ENCODE measurements around the gene HNMT. TPM values are rescaled to one million over a fixed set of nuclear protein-coding genes. Genes with fewer than 3 reads are reported as not detected.
"Not testable (repeated sequence)": the region's sequence is repeated elsewhere in the genome, so short reads cannot be mapped to it uniquely, and the experiment has no call there.

The HNMT gene
- total RNA-seq, 2 experiments from 2014 or later: not detected

DNA sequence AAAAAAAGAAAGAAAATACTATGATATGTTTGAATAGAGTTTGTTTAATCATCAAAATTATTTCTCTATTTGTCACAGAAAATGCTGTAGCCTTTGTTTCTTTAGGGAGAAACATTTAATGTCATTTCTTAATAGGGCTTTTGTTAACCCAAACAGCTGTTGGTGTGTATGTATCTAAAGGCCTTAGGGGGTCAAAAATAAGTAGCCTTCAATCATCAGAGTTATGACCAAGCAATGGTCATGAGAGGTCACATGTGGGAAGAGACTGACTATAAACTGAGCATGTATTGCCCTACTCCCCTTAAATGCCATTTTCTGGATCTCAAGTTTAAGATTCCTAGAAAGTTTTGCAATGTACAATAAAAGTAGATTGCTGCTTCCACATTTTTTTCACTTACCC lies 22.7 kb downstream of the HNMT start:
- H3K27ac Mint-ChIP-seq: no peak overlapping the region
- intact Hi-C loops (cut with micrococcal nuclease): no loop called here
- no peaks in the 10 kb centered on the region for H3K4me1 Mint-ChIP-seq (ENCODE audit: low read depth)

DNA sequence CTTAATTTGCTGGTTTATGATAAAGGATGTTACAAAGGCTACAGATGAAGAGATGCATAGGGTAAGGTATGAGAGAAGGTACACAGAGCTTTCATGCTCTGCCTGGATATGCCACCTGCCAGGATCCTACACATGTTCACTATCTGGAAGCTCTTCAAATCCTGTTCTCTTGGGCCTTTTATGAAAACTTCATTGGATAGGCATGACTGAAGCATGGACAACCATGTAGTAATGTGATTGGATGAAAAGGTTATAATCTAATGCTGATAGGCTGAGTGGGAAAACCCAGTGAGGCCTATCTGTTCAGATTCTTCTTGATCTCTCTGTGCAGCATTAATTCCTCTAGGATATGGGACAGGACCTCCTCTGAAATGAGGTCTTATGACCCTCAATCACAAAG lies 26.8 kb downstream of the HNMT start:
- peaks cover 5% of the 10 kb centered on the region for H3K27me3 Mint-ChIP-seq (ENCODE audit: low read depth)

More for the DNA sequence above, 22.7 kb downstream of the HNMT start:
- DNase-seq: no peak
- Mint-ChIP-seq H3K4me3 (no peak overlapping the region), H3K36me3 (ENCODE audit: low read depth) (no peaks in the 10 kb centered on the region), H3K9me3 (no peaks in the 10 kb centered on the region), H3K27me3 (ENCODE audit: low read depth) (peaks cover 1% of the 10 kb centered on the region)
- CTCF ChIA-PET: no interaction called here

DNA sequence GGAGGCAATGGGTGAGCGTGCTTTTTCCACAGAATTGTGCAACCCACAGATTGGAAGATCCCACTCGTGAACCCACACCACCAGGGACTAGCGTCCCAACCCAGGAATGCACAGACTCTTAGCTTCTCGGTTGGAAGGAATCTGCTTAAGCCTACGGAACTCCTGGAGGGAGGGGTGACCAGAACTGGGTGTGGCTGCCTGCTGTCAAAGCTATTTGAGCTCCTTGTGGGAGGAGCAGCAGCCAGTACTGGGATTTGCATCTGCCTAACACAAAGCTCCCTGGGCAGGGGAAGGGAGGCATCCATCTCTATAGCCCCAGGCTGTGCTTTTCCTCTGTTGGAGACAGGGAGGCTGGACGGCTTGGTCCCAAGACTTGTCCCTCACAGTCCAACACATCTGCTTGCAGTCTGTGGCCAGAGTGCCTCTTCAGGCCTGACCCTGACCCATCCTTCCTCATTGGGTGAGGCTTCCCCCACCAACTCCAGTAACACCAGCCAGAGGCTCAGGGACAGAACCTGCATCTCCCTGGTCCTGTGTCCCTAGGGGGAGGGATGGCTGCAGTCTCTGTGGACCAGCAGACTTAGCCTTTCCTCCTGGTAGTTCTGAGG lies 27.9 kb downstream of the HNMT start:
- no peaks in the 10 kb centered on the region for H3K9me3 Mint-ChIP-seq
- H3K27ac Mint-ChIP-seq: no peak overlapping the region
- no peaks in the 10 kb centered on the region for H3K4me1 Mint-ChIP-seq (ENCODE audit: low read depth)
- H3K4me3 Mint-ChIP-seq: no peak overlapping the region
- peaks cover 5% of the 10 kb centered on the region for H3K27me3 Mint-ChIP-seq (ENCODE audit: low read depth)
- intact Hi-C loops (cut with micrococcal nuclease): no loop called here
- CTCF ChIA-PET: no interaction called here
- no peak for DNase-seq
- H3K36me3 Mint-ChIP-seq (ENCODE audit: low read depth): no peaks in the 10 kb centered on the region

More for the DNA sequence above, 26.8 kb downstream of the HNMT start:
- DNase-seq: no peak
- intact Hi-C loops (cut with micrococcal nuclease): no loop called here
- no peak overlapping the region for H3K4me3 Mint-ChIP-seq
- H3K9me3 Mint-ChIP-seq: no peaks in the 10 kb centered on the region
- CTCF ChIA-PET: no interaction called here
- no peak overlapping the region for H3K27ac Mint-ChIP-seq
- no peaks in the 10 kb centered on the region for H3K36me3 Mint-ChIP-seq (ENCODE audit: low read depth)
- no peaks in the 10 kb centered on the region for H3K4me1 Mint-ChIP-seq (ENCODE audit: low read depth)

DNA sequence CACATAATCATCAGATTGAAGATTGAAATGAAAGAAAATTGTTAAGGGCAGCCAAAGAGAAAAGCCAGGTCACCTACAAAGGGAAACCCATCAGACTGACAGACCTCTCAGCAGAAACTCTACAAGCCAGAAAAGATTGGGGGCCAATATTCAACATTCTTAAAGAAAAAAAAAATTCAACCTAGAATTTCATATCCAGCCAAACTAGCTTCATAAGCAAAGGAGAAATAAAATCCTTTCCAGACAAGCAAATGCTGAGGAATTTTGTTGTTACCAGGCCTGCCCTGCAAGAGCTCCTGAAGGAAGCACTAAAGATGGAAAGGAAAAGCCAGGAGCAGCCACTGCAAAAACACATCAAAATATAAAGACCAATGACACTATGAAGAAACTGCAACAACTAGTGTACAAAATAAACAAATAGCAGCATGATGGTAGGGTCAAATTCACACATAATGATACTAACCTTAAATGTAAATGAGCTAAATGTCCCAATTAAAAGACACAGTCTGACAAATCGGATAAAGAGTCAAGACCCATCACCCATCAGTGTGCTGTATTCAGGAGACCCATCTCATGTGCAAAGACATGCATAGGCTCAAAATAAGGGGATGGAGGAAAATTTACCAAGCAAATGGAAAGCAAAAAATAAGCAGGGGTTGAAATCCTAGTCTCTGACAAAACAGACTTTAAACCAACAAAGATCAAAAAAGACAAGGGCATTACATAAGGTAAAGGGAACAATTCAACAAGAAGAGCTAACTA lies 29.6 kb downstream of the HNMT start:
- H3K4me1 Mint-ChIP-seq (ENCODE audit: low read depth); intact Hi-C loops (cut with micrococcal nuclease); CTCF ChIA-PET: not testable (repeated sequence)

DNA sequence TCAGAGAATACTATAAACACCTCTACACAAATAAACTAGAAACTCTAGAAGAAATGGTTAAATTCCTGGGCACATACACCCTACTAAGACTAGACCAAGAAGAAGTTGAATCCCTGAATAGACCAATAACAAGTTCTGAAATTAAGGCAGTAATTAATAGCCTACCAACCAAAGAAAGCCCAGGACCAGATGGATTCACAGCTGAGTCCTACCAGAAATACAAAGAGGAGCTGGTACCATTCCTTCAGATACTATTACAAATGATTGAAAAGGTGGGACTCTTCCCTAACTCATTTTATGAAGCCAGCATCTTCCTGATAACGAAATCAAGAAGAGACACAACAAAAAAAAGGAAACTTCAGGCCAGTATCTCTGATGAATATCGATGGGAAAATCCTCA lies 31.1 kb downstream of the HNMT start:
- H3K36me3 Mint-ChIP-seq (ENCODE audit: low read depth); H3K4me3 Mint-ChIP-seq; intact Hi-C loops (cut with micrococcal nuclease); H3K9me3 Mint-ChIP-seq; H3K27me3 Mint-ChIP-seq (ENCODE audit: low read depth); CTCF ChIA-PET; H3K4me1 Mint-ChIP-seq (ENCODE audit: low read depth); H3K27ac Mint-ChIP-seq; DNase-seq: not testable (repeated sequence)

More for the DNA sequence above, 29.6 kb downstream of the HNMT start:
- not testable (repeated sequence) for H3K27ac Mint-ChIP-seq; H3K4me3 Mint-ChIP-seq; DNase-seq; H3K36me3 Mint-ChIP-seq (ENCODE audit: low read depth); H3K27me3 Mint-ChIP-seq (ENCODE audit: low read depth); H3K9me3 Mint-ChIP-seq

DNA sequence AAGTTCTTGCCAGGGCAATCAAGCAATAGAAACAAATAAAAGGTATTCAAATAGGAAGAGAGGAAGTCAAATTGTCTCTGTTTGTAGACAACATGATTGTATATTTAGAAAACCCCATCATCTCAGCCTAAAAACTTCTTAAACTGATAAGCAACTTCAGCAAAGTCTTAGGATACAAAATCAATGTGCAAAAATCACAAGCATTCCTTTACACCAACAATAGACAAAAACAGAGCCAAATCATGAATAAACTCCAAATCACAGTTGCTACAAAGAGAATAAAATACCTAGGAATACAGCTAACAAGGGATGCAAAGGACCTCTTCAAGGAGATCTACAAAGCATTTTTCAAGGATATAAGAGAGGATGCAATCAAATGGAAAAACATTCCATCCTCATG lies 31.9 kb downstream of the HNMT start:
- intact Hi-C loops (cut with micrococcal nuclease); H3K36me3 Mint-ChIP-seq (ENCODE audit: low read depth); H3K27me3 Mint-ChIP-seq (ENCODE audit: low read depth); H3K27ac Mint-ChIP-seq; H3K4me3 Mint-ChIP-seq; DNase-seq; H3K4me1 Mint-ChIP-seq (ENCODE audit: low read depth); CTCF ChIA-PET; H3K9me3 Mint-ChIP-seq: not testable (repeated sequence)

DNA sequence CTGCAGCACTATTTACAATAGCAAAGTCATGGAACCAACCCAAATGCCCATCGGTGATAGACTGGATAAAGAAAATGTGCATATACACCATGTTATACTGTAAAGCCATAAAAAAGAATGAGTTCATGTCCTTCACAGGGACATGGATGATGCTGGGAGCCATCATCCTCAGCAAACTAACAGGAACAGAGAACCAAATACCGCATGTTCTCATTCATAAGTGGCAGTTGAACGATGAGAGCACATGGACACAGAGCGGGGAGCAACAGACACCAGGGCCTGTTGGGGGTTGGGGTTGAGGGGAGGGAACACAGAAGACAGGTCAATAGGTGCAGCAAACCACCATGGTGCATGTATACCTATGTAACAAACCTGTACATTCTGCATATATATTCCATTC lies 33.5 kb downstream of the HNMT start:
- H3K27ac Mint-ChIP-seq: no peak overlapping the region
- no peaks in the 10 kb centered on the region for H3K4me1 Mint-ChIP-seq (ENCODE audit: low read depth)
- H3K9me3 Mint-ChIP-seq: peaks cover under 1% of the 10 kb centered on the region
- no peaks in the 10 kb centered on the region for H3K36me3 Mint-ChIP-seq (ENCODE audit: low read depth)
- H3K27me3 Mint-ChIP-seq (ENCODE audit: low read depth): peaks cover 1% of the 10 kb centered on the region
- no peak for DNase-seq
- CTCF ChIA-PET: no interaction called here
- no peak overlapping the region for H3K4me3 Mint-ChIP-seq
- intact Hi-C loops (cut with micrococcal nuclease): no loop called here

DNA sequence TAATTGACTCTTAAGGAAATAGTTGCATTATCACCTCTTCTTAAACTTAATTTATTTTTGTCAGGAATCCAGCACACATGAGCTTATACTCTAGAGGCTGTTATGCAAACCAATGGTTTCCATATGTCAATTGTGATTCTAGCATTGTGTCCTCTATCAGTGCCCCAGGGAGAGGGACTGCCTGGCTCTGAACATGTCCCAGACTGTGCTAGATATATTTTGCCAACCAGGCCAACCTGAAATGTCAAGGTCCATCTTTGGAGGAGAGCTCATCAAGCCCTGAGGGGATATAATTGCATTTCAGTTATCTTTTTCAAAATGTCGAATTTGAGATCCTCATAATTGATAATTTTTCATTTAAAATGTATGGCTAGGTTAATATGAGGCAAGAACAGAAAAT lies 34.2 kb downstream of the HNMT start:
- Mint-ChIP-seq H3K4me3 (no peak overlapping the region), H3K27me3 (ENCODE audit: low read depth) (no peaks in the 10 kb centered on the region), H3K4me1 (ENCODE audit: low read depth) (no peaks in the 10 kb centered on the region), H3K36me3 (ENCODE audit: low read depth) (no peaks in the 10 kb centered on the region), H3K27ac (no peak overlapping the region), H3K9me3 (peaks cover 2% of the 10 kb centered on the region)
- DNase-seq: no peak
- intact Hi-C loops (cut with micrococcal nuclease): no loop called here
- CTCF ChIA-PET: no interaction called here

DNA sequence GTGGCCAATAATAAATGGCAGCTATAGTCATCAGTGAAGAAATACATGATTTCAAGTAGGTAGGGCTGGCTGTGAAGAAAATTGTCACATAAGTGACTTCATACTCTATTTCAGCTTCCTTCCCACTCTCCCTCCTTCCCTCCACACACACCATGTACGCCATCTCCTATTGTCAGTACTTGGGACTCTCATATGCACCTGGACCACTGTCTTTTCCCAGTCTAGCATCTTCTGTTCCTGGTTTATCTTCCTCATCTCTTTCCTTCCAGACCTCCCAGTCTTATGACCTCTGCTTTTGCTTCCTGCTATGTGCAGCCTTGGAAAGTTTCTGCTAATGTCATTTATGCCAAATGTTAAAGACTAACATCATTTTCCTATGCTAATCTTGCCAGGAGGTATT lies 35.0 kb downstream of the HNMT start:
- Mint-ChIP-seq H3K27me3 (ENCODE audit: low read depth) (peaks cover 3% of the 10 kb centered on the region), H3K36me3 (ENCODE audit: low read depth) (no peaks in the 10 kb centered on the region), H3K27ac (no peak overlapping the region), H3K4me3 (no peak overlapping the region), H3K9me3 (peaks cover 2% of the 10 kb centered on the region), H3K4me1 (ENCODE audit: low read depth) (no peaks in the 10 kb centered on the region)
- CTCF ChIA-PET: no interaction called here
- intact Hi-C loops (cut with micrococcal nuclease): no loop called here
- no peak for DNase-seq

DNA sequence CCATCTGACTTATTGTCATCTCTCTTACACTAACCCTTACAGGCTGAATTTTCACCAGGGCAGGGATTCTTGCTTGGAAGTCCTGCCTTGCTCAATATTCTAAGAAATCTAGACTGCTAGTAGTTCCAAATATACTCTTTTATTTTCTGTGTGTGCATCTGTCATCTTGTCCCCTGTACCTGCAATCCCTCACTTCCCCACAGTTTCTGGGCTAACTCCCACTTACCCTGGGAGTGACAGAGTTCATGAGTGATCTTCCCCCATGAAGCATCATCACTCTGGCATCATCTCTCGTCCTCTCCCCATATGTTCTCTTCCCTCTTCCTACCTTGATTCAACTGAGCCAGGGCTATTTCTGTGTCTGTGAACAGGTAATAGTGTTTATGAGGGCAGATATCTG lies 35.7 kb downstream of the HNMT start:
- Mint-ChIP-seq H3K27me3 (ENCODE audit: low read depth) (peaks cover 3% of the 10 kb centered on the region), H3K4me1 (ENCODE audit: low read depth) (no peaks in the 10 kb centered on the region), H3K36me3 (ENCODE audit: low read depth) (no peaks in the 10 kb centered on the region), H3K4me3 (no peak overlapping the region), H3K9me3 (peaks cover 2% of the 10 kb centered on the region), H3K27ac (no peak overlapping the region)
- DNase-seq: no peak
- intact Hi-C loops (cut with micrococcal nuclease): no loop called here
- CTCF ChIA-PET: no interaction called here

DNA sequence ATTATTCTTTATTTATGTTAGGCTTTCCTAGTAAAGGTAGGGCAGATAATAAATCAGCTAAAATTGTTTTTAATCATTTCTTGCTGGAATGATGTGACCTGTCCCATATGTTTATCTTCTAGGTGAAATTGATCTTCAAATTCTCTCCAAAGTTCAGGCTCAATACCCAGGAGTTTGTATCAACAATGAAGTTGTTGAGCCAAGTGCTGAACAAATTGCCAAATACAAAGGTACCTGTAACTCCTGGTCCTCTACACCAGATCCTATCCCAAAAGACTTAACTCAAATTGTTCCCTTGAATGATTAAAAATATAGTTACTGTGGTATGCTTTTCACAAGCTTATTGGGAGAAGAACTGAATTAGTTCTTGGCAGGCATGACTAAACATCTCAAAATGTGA lies 36.5 kb downstream of the HNMT start:
- Mint-ChIP-seq H3K9me3 (peaks cover 2% of the 10 kb centered on the region), H3K36me3 (ENCODE audit: low read depth) (no peaks in the 10 kb centered on the region), H3K4me3 (no peak overlapping the region), H3K4me1 (ENCODE audit: low read depth) (no peaks in the 10 kb centered on the region), H3K27me3 (ENCODE audit: low read depth) (peaks cover 3% of the 10 kb centered on the region), H3K27ac (no peak overlapping the region)
- no peak for DNase-seq
- CTCF ChIA-PET: no interaction called here
- intact Hi-C loops (cut with micrococcal nuclease): no loop called here

DNA sequence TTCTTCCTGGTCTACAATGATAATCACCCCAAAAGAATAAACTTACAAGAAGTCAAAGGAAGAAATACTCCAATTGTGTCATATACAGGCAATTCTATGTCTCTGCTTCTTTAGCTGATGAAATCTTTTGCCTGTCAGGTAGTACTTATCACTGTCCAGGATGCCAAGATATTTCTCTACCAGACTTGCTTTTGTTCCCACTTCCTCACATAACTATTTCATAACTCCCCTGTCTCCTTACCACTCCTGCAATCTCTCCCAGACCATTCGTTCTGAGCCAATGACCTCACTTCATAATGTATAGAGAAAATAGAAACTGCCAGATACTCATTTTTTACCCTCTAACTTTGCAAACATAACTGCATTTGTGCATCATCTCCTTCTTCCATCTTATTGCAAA lies 39.1 kb downstream of the HNMT start:
- Mint-ChIP-seq H3K36me3 (ENCODE audit: low read depth) (no peaks in the 10 kb centered on the region), H3K27me3 (ENCODE audit: low read depth) (peaks cover 9% of the 10 kb centered on the region), H3K4me3 (no peak overlapping the region), H3K9me3 (peaks cover 2% of the 10 kb centered on the region), H3K4me1 (ENCODE audit: low read depth) (no peaks in the 10 kb centered on the region), H3K27ac (no peak overlapping the region)
- CTCF ChIA-PET: no interaction called here
- no peak for DNase-seq
- intact Hi-C loops (cut with micrococcal nuclease): no loop called here

DNA sequence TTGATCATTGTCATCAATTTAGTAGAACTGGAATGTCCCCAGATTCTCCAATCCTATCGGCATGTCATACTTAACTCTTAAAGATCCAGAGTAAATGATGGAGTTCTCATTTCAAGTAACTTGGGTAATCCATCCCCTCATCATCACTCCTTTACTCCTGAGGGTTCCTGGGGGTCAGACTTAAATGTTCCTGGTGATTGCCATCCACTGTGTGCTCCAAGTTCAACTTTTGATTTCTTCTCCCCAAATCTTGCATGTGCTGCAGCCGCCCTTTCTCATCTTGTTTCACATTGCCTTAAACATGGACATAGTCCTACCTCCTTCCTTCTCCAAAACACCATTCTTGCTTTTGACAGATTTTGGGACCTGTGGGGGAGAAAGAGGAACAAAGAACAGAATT lies 43.2 kb downstream of the HNMT start:
- CTCF ChIA-PET: no interaction called here
- H3K27me3 Mint-ChIP-seq (ENCODE audit: low read depth): peaks cover 9% of the 10 kb centered on the region
- DNase-seq: no peak
- intact Hi-C loops (cut with micrococcal nuclease): no loop called here
- H3K27ac Mint-ChIP-seq: no peak overlapping the region
- no peaks in the 10 kb centered on the region for H3K4me1 Mint-ChIP-seq (ENCODE audit: low read depth)
- peaks cover 2% of the 10 kb centered on the region for H3K9me3 Mint-ChIP-seq
- no peak overlapping the region for H3K4me3 Mint-ChIP-seq
- H3K36me3 Mint-ChIP-seq (ENCODE audit: low read depth): no peaks in the 10 kb centered on the region
